ENCODE measurements around the gene FOSB. TPM values are rescaled to one million over a fixed set of nuclear protein-coding genes. Genes with fewer than 3 reads are reported as not detected.

FOSB gene
- polyA plus RNA-seq, 1 donor = 41.0 TPM

DNA sequence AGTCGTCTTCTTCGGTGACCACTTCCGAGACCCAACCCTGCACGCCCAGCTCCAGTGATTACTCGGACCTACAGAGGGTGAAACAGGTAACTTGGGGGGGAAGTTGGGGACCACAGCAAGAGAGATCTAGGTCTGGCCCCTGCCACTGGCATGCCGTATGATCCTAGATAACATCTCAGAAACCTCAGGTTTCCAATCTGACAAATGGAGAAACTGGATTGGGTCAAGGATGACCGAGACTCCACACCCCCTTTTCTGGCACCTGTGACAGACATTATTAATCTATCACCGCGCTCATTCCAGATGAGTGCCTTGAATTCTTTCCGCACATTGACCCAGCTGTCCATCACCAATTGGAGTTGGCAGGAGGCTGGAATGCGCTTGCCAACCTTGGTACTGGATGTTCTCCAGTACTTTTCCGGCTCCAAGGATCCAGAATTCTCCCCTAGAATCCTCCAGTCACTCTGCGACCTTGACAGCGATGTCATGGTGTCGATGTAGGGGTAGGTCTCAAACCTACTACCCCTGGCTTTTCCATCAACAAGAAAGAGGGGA is 56.9 kb downstream of the FOSB start:
- DNase-seq (ENCODE audit: low read depth) = no peak

Other genes with a start within 250 kb of the FOSB start
- gene EXOC3L2, start 222.6 kb upstream of the FOSB start, polyA plus RNA-seq (ENCODE audit: insufficient read length) = 1.1 TPM
- gene MARK4, start 216.7 kb upstream of the FOSB start, polyA plus RNA-seq (ENCODE audit: insufficient read length) = 26.2 TPM
- gene CKM, start 145.1 kb upstream of the FOSB start, polyA plus RNA-seq (ENCODE audit: insufficient read length) = 3,869 TPM
- 0.20 TPM for gene KLC3, start 127.2 kb upstream of the FOSB start, polyA plus RNA-seq (ENCODE audit: insufficient read length)
- gene ERCC2, start 97.4 kb upstream of the FOSB start, polyA plus RNA-seq (ENCODE audit: insufficient read length) = 18.0 TPM
- 3.9 TPM for gene PPP1R13L, start 62.9 kb upstream of the FOSB start, polyA plus RNA-seq (ENCODE audit: insufficient read length)
- gene POLR1G, start 61.4 kb upstream of the FOSB start, polyA plus RNA-seq (ENCODE audit: insufficient read length) = 5.8 TPM
- gene ERCC1, start 44.1 kb upstream of the FOSB start, polyA plus RNA-seq (ENCODE audit: insufficient read length) = 94.2 TPM
- 165 TPM for gene RTN2, start 29.1 kb downstream of the FOSB start, polyA plus RNA-seq (ENCODE audit: insufficient read length)
- 1.0 TPM for gene PPM1N, start 30.4 kb downstream of the FOSB start, polyA plus RNA-seq (ENCODE audit: insufficient read length)
- 50.8 TPM for gene VASP, start 39.5 kb downstream of the FOSB start, polyA plus RNA-seq (ENCODE audit: insufficient read length)
- gene OPA3, start 116.8 kb downstream of the FOSB start, polyA plus RNA-seq (ENCODE audit: insufficient read length) = 7.2 TPM
- gene GPR4, start 134.2 kb downstream of the FOSB start, polyA plus RNA-seq (ENCODE audit: insufficient read length) = 1.5 TPM
- gene EML2, start 171.4 kb downstream of the FOSB start, polyA plus RNA-seq (ENCODE audit: insufficient read length) = 8.9 TPM
- 0.15 TPM for gene GIPR, start 200.2 kb downstream of the FOSB start, polyA plus RNA-seq (ENCODE audit: insufficient read length)
- 268 TPM for gene SNRPD2, start 224.0 kb downstream of the FOSB start, polyA plus RNA-seq (ENCODE audit: insufficient read length)
- gene QPCTL, start 224.7 kb downstream of the FOSB start, polyA plus RNA-seq (ENCODE audit: insufficient read length) = 4.4 TPM

Data from forelimb muscle (tissue), 1 donor.